H1 (cell line): ENCODE data around the gene ABCC4. TPM values are rescaled to one million over a fixed set of nuclear protein-coding genes. Genes with fewer than 3 reads are reported as not detected.
"Not testable (repeated sequence)": the region's sequence is repeated elsewhere in the genome, so short reads cannot be mapped to it uniquely, and the experiment has no call there.

Source experiments
- CTCF ChIA-PET: fragments of 300-600 bp; sonication (Branson Sonifier 250); formaldehyde crosslinking; loops from one replicate; lab custom pipeline; 2021; ENCODE audit not compliant: partially characterized antibody; lab: Charles Lee
- POLR2A ChIA-PET: fragments of 300-600 bp; sonication (Branson Sonifier 250); formaldehyde crosslinking; loops from one replicate; lab custom pipeline; 2021; ENCODE audit warnings: inconsistent platforms; ENCODE audit not compliant: partially characterized antibody; lab: Charles Lee
- DNase-seq, 2 experiments: peaks; one replicate each; pipeline versions ENCODE4 v3.0.0 to v3.0.0-alpha.2; 2010 to 2022; ENCODE audit warnings: low spot score in 2 of 2, low read depth in 1 of 2, mixed read lengths in 1 of 2
- FAIRE-seq: peaks from 2 replicates; lab custom pipeline; 2011; peaks lifted over from hg19 to GRCh38; lab: Jason Lieb, UNC
- H2AFZ ChIP-seq: 2 replicates; pipeline ENCODE4 v1.8.1; 2012; ENCODE audit warnings: low read length, inconsistent platforms
- H2AK5ac ChIP-seq: 2 replicates; pipeline ENCODE4 v1.6.1; 2013; ENCODE audit warnings: low read depth, low read length
- H2BK120ac ChIP-seq: replicated peaks from 2 replicates; pipeline ENCODE3; 2013; ENCODE audit warnings: low read depth, low read length, inconsistent platforms
- H2BK12ac ChIP-seq: 2 replicates; pipeline ENCODE4 v1.6.1; 2013; ENCODE audit warnings: low read depth, low read length
- H2BK15ac ChIP-seq: 2 replicates; pipeline ENCODE4 v1.6.1; 2013; ENCODE audit warnings: low read length
- H2BK20ac ChIP-seq: 2 replicates; pipeline ENCODE4 v1.6.1; 2013; ENCODE audit warnings: low read length
- H2BK5ac ChIP-seq: 2 replicates; pipeline ENCODE4 v1.6.1; 2013; ENCODE audit warnings: low read depth, low read length
- H3K14ac ChIP-seq: 2 replicates; pipeline ENCODE4 v1.6.1; 2013; ENCODE audit warnings: inconsistent platforms; ENCODE audit not compliant: insufficient read length
- H3K18ac ChIP-seq: 2 replicates; pipeline ENCODE4 v1.6.1; 2013; ENCODE audit warnings: low read length; ENCODE audit errors: extremely low read depth
- H3K23ac ChIP-seq: 2 replicates; pipeline ENCODE4 v1.6.1; 2013; ENCODE audit warnings: inconsistent platforms; ENCODE audit not compliant: insufficient read length
- H3K23me2 ChIP-seq: 2 replicates; pipeline ENCODE4 v1.6.1; 2013; ENCODE audit warnings: low read depth, low read length
- H3K27ac ChIP-seq: 2 replicates; pipeline ENCODE4 v1.6.1; 2011; ENCODE audit warnings: low read depth, low read length, inconsistent platforms
- H3K27me3 ChIP-seq, 4 experiments: replicated peaks in 1 of 4; 1 replicate in 1 of 4; 2 replicates in 3 of 4; pipeline versions ENCODE4 v1.6.1 to v1.8.1; 2011 to 2013; ENCODE audit warnings: low read length in 3 of 4, mild to moderate bottlenecking in 3 of 4, inconsistent platforms in 2 of 4, mixed read lengths in 2 of 4, moderate library complexity in 1 of 4; ENCODE audit not compliant: control insufficient read depth in 3 of 4, insufficient read depth in 3 of 4; ENCODE audit errors: extremely low read depth in 1 of 4
- H3K36me3 ChIP-seq, 4 experiments: 2 replicates each; pipeline versions ENCODE4 v1.6.1 to v1.8.1; 2011 to 2013; ENCODE audit warnings: mild to moderate bottlenecking in 4 of 4, low read length in 3 of 4, moderate library complexity in 2 of 4, control low read depth in 1 of 4, inconsistent platforms in 1 of 4; ENCODE audit not compliant: insufficient read depth in 4 of 4, control insufficient read depth in 2 of 4
- H3K4ac ChIP-seq: replicated peaks from 2 replicates; pipeline ENCODE3; 2013; ENCODE audit warnings: low read length, low read depth, mixed read lengths, inconsistent platforms; ENCODE audit not compliant: insufficient read length
- H3K4me1 ChIP-seq, 4 experiments: replicated peaks in 1 of 4; 1 replicate in 1 of 4; 2 replicates in 3 of 4; pipeline versions ENCODE4 v1.6.1 to v1.8.1; 2011 to 2013; ENCODE audit warnings: low read length in 3 of 4, inconsistent platforms in 2 of 4, mixed read lengths in 1 of 4; ENCODE audit not compliant: insufficient read depth in 4 of 4, control insufficient read depth in 3 of 4
- H3K4me2 ChIP-seq, 2 experiments: 2 replicates each; pipeline versions ENCODE4 v1.6.1 to v1.8.1; 2011 to 2013; ENCODE audit warnings: low read depth in 2 of 2, low read length in 2 of 2, control low read depth in 1 of 2, inconsistent platforms in 1 of 2, mild to moderate bottlenecking in 1 of 2; ENCODE audit not compliant: insufficient read depth in 1 of 2
- H3K4me3 ChIP-seq, 4 experiments: fragments of 200-600, 300-600 bp in 1 of 4; sonication (generic), shearing (Covaris generic), sonication (Bioruptor Twin) in 1 of 4; 2 replicates each; pipeline versions ENCODE4 v1.5.1 to v1.8.1; 2011 to 2016; ENCODE audit warnings: low read length in 4 of 4, low read depth in 3 of 4, control low read depth in 2 of 4, inconsistent platforms in 2 of 4, mild to moderate bottlenecking in 2 of 4, mixed read lengths in 1 of 4, moderate library complexity in 1 of 4; ENCODE audit not compliant: insufficient read depth in 2 of 4; ENCODE audit errors: extremely low read depth in 1 of 4
- H3K56ac ChIP-seq: replicated peaks from 2 replicates; pipeline ENCODE3; 2013; ENCODE audit warnings: low read depth, mild to moderate bottlenecking, mixed read lengths, low read length, inconsistent platforms; ENCODE audit not compliant: insufficient read length
- H3K79me1 ChIP-seq: 2 replicates; pipeline ENCODE4 v1.6.1; 2013; ENCODE audit warnings: low read depth, low read length, control low read depth
- H3K79me2 ChIP-seq, 2 experiments: 2 replicates each; pipeline versions ENCODE4 v1.6.1 to v1.8.1; 2012 to 2013; ENCODE audit warnings: low read length in 2 of 2, mild to moderate bottlenecking in 2 of 2, inconsistent platforms in 1 of 2; ENCODE audit not compliant: insufficient read depth in 2 of 2, control insufficient read depth in 1 of 2
- H3K9ac ChIP-seq, 4 experiments: replicated peaks in 1 of 4; 1 replicate in 1 of 4; 2 replicates in 3 of 4; pipeline versions ENCODE4 v1.6.1 to v1.8.1; 2011 to 2013; ENCODE audit warnings: low read depth in 3 of 4, low read length in 3 of 4, control low read depth in 2 of 4, mild to moderate bottlenecking in 2 of 4, moderate library complexity in 2 of 4, inconsistent platforms in 1 of 4; ENCODE audit errors: extremely low read depth in 1 of 4
- H3K9me3 ChIP-seq, 2 experiments: 2 replicates each; pipeline versions ENCODE4 v1.6.1 to v1.8.1; 2012 to 2013; ENCODE audit warnings: mild to moderate bottlenecking in 2 of 2, moderate library complexity in 2 of 2, control low read depth in 1 of 2, inconsistent platforms in 1 of 2, low read depth in 1 of 2, low read length in 1 of 2, mixed read lengths in 1 of 2; ENCODE audit not compliant: insufficient read depth in 2 of 2
- H4K20me1 ChIP-seq, 2 experiments: replicated peaks in 1 of 2; 2 replicates each; pipeline versions ENCODE3 to v1.8.1; 2011 to 2013; ENCODE audit warnings: inconsistent platforms in 2 of 2, low read length in 2 of 2, mild to moderate bottlenecking in 1 of 2; ENCODE audit not compliant: insufficient read depth in 2 of 2, control insufficient read depth in 1 of 2
- H4K5ac ChIP-seq: 2 replicates; pipeline ENCODE4 v1.6.1; 2013; ENCODE audit warnings: low read length, low read depth, mixed read lengths, inconsistent platforms; ENCODE audit not compliant: insufficient read length
- H4K8ac ChIP-seq: 2 replicates; pipeline ENCODE4 v1.8.0; 2013; ENCODE audit warnings: mild to moderate bottlenecking, moderate library complexity, low read length, inconsistent platforms; ENCODE audit not compliant: insufficient read depth; ENCODE audit errors: extremely low read depth
- H4K91ac ChIP-seq: replicated peaks from 2 replicates; pipeline ENCODE3; 2013; ENCODE audit warnings: low read length, mixed read lengths, inconsistent platforms; ENCODE audit not compliant: insufficient read length
- WGBS, 2 experiments: shearing (Covaris generic) in 1 of 2; methylation state at CpG; one replicate each; pipeline versions ENCODE4 v1.1.6 to v1.1.7; 2013 to 2015; ENCODE audit warnings: low lambda C conversion rate in 2 of 2, mixed read lengths in 2 of 2, inconsistent platforms in 1 of 2, low coverage in 1 of 2, missing lambda C conversion rate in 1 of 2; ENCODE audit not compliant: insufficient replicate concordance in 2 of 2, insufficient coverage in 1 of 2, insufficient read length in 1 of 2; ENCODE audit errors: extremely low coverage in 1 of 2, missing lambda C conversion rate in 1 of 2; 5-methylcytosine and 5-hydroxymethylcytosine counted together
- polyA plus RNA-seq, 7 experiments: library from polyadenylated mRNA; depleted of rRNA in 3 of 7; stranded (reverse) in 5 of 7; unstranded in 2 of 7; fragments of >200 nt in 5 of 7; fragments of 200-250 nt in 2 of 7; gene quantifications; 1 replicate in 5 of 7; 2 replicates in 1 of 7; 4 replicates in 1 of 7; pipeline versions ENCODE4 v1.2.1 to v1.2.3, GENCODE V29; 2011 to 2013; ENCODE audit warnings: missing spikeins in 2 of 7, mixed read lengths in 2 of 7
- total RNA-seq: library from RNA; stranded (reverse); fragmentation: NEBNext Ultra II Directional; extraction: Animal tissue kit (Norgen Biotek cat#: 25700); gene quantifications from 2 replicates; pipeline ENCODE4 v1.2.1, GENCODE V29; 2021

The ABCC4 gene
- total and polyA plus RNA-seq, 2 of the 8 experiments (the other 6 are each of a cell fraction or from before 2014, with no cell fraction given), result 4.0 to 14.1 TPM

- H3K23me2 ChIP-seq, H3K79me2 ChIP-seq, H3K4ac ChIP-seq, H4K20me1 ChIP-seq, H4K8ac ChIP-seq, H3K56ac ChIP-seq, H2BK120ac ChIP-seq, POLR2A ChIA-PET, H3K9ac ChIP-seq, H3K79me1 ChIP-seq, DNase-seq, FAIRE-seq, H3K27me3 ChIP-seq, H3K36me3 ChIP-seq, H2AFZ ChIP-seq, H2BK12ac ChIP-seq, H2BK5ac ChIP-seq, H2BK20ac ChIP-seq, H3K23ac ChIP-seq, H3K27ac ChIP-seq, H4K5ac ChIP-seq, H3K4me1 ChIP-seq, H2AK5ac ChIP-seq, H2BK15ac ChIP-seq, H3K18ac ChIP-seq, H4K91ac ChIP-seq, H3K4me3 ChIP-seq, H3K9me3 ChIP-seq, H3K14ac ChIP-seq, H3K4me2 ChIP-seq: not testable (repeated sequence)
- CTCF ChIA-PET, result interaction anchor here (0.9 kb wide), 1 partner anchor 1401 kb away, joined by 3 read pairs; no protein-coding TSS in a partner anchor
- 93% methylated on average over 16 of the region's 16 CpGs; no CpG with 5 or more reads in 1 of the 2 experiments for WGBS, 2 experiments
These were observed 32.7 kb downstream of the ABCC4 start for GRCh38 chr13:95268343-95269065.
